Mammary epithelial cell (primary cell): ENCODE data around the gene CPXM1.

Experiments
- EZH2 ChIP-seq: IDR thresholded peaks from 2 replicates; pipeline ENCODE4 v1.6.1; 2012; ENCODE audit warnings: low read length, inconsistent platforms, borderline replicate concordance
- TF ChIP-seq, protein P1 (sequence below), 2 donors: IDR thresholded peaks in 1 of 2; conservative IDR thresholded peaks in 1 of 2; 2 replicates each; pipeline ENCODE4 v1.5.1; 2011 to 2012; ENCODE audit warnings: inconsistent platforms in 2 of 2, low read length in 2 of 2, mild to moderate bottlenecking in 2 of 2, control low read depth in 1 of 2, low read depth in 1 of 2; ENCODE audit not compliant: insufficient read depth in 1 of 2; ENCODE audit errors: extremely low read depth in 1 of 2

DNA sequence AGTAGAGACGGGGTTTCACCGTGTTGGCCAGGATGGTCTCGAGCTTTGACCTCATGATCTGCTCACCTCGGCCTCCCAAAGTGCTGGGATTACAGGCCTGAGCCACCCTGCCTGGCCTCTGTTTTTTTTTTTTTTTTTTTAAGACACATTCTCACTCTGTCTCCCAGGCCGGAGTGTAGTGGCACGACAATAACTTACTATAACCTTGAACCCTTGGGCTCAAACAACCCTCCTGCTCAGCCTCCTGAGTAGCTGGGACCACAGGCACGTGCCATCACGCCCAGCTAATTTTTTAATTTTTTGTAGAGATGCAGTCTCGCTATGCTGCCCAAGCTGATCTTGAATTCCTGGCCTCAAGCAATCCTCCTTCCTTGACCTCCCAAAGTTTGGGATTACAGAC lies 26.6 kb downstream of the CPXM1 start:
- TF ChIP-seq, protein P1, sequence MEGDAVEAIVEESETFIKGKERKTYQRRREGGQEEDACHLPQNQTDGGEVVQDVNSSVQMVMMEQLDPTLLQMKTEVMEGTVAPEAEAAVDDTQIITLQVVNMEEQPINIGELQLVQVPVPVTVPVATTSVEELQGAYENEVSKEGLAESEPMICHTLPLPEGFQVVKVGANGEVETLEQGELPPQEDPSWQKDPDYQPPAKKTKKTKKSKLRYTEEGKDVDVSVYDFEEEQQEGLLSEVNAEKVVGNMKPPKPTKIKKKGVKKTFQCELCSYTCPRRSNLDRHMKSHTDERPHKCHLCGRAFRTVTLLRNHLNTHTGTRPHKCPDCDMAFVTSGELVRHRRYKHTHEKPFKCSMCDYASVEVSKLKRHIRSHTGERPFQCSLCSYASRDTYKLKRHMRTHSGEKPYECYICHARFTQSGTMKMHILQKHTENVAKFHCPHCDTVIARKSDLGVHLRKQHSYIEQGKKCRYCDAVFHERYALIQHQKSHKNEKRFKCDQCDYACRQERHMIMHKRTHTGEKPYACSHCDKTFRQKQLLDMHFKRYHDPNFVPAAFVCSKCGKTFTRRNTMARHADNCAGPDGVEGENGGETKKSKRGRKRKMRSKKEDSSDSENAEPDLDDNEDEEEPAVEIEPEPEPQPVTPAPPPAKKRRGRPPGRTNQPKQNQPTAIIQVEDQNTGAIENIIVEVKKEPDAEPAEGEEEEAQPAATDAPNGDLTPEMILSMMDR (conservative IDR thresholded peaks at IDR 0.05 in 1 of 2, IDR thresholded peaks at IDR 0.05 in 1 of 2; ENCODE audit: extremely low read depth in 1 of 2, insufficient read depth in 1 of 2, low read depth in 1 of 2, low read length in 2 of 2): no peak
- TF ChIP-seq EZH2: no peak
